Testis (tissue), 2 donors: Measurements from ENCODE around the gene MKX.

ENCODE experiments used
- POLR2A ChIP-seq: fragments of 450-650 bp; IDR thresholded peaks from one replicate; pipeline ENCODE4 v1.6.1; 2017; ENCODE audit warnings: antibody characterized with exemption, mild to moderate bottlenecking, moderate library complexity
- TF ChIP-seq, protein P1 (sequence below), 3 experiments: fragments of 450-650 bp in 2 of 3; fragments of 200-600 bp in 1 of 3; sonication (generic) in 1 of 3; IDR thresholded peaks; one replicate each; pipeline ENCODE4 v1.5.1; 2016 to 2019; ENCODE audit warnings: antibody characterized with exemption in 3 of 3, mild to moderate bottlenecking in 2 of 3, moderate library complexity in 1 of 3

- TF ChIP-seq, protein P1, sequence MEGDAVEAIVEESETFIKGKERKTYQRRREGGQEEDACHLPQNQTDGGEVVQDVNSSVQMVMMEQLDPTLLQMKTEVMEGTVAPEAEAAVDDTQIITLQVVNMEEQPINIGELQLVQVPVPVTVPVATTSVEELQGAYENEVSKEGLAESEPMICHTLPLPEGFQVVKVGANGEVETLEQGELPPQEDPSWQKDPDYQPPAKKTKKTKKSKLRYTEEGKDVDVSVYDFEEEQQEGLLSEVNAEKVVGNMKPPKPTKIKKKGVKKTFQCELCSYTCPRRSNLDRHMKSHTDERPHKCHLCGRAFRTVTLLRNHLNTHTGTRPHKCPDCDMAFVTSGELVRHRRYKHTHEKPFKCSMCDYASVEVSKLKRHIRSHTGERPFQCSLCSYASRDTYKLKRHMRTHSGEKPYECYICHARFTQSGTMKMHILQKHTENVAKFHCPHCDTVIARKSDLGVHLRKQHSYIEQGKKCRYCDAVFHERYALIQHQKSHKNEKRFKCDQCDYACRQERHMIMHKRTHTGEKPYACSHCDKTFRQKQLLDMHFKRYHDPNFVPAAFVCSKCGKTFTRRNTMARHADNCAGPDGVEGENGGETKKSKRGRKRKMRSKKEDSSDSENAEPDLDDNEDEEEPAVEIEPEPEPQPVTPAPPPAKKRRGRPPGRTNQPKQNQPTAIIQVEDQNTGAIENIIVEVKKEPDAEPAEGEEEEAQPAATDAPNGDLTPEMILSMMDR (IDR thresholded peaks at IDR 0.05): no peak
- TF ChIP-seq POLR2A: no peak
These were observed 43.6 kb downstream of the MKX start for GRCh38 chr10:27701938-27702537.
